Left cardiac atrium (tissue), 4 donors: ENCODE results near the gene MS4A18. TPM values are rescaled to one million over a fixed set of nuclear protein-coding genes. Genes with fewer than 3 reads are reported as not detected.
A peak's percentile ranks its signal among the peaks of the same experiment; 100 is the strongest.

Experiments used
- ATAC-seq, 2 donors: fragments of 200-7000 bp; cut with Tn5 transposase; one replicate each; pipeline ENCODE4 v1.9.1; 2020; ENCODE audit warnings: mild to moderate bottlenecking in 2 of 2, moderate library complexity in 2 of 2
- DNase-seq: peaks from one replicate; pipeline ENCODE4 v3.0.0-alpha.2; 2020
- intact Hi-C, 2 donors: fragments of 100-400 bp; cut with DNase I; formaldehyde crosslinking; loops; one replicate each; pipeline versions ENCODE4 v1.14.1 to v1.15.1; 2022 to 2023
- total RNA-seq, 2 donors: library from RNA; stranded (reverse); fragmentation: NEBNext Ultra II Directional; extraction: Animal tissue kit (Norgen Biotek cat#: 25700); gene quantifications; one replicate each; pipeline ENCODE4 v1.2.1, GENCODE V29; 2021
- donor health status: DM: no; HTN: yes; CAD: no.
- donor health status: DM: no; HTN: yes; CAD: no; lungs with severe emphysema.
- donor health status: DM: yes; HTN: yes; CAD: no.
- donor health status: Dilated cardiomyopathy.

Gene MS4A18
- total RNA-seq, 2 donors from 2014 or later: not detected

DNA sequence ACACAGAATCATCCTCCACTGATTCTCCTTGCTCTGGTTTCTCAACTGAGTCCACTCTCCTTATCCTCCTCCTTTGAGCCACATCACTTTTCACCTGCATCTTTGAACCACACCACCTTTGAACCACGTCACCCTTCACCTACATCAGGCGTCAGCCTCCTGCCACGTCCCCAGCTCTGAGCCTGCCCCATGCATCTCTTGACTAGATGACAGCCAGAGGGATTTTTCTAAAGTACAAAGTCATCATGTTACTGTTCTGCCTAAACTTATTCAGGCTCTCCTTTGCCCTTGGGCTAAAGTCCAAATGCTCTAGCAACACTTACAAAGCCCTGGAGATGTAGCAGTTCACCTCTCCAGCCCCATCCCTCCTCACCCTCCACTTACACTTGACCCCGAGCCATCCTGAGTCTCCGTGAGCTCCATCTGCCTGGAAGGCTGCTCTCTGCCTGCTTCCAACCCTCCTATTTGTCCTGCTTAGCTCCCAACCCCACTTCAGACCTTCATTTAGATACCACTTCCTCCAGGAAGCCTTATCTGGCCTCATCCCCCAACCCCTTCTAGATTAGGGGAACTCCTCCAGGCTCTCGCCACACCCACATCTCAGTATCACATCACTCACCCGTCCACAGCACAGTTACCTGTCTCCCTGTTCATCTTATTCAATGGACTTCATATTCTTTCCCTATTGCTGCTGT is 56.9 kb downstream of the MS4A18 start:
- intact Hi-C loops: no loop called here
- ATAC-seq: no peak
- DNase-seq: no peak

DNA sequence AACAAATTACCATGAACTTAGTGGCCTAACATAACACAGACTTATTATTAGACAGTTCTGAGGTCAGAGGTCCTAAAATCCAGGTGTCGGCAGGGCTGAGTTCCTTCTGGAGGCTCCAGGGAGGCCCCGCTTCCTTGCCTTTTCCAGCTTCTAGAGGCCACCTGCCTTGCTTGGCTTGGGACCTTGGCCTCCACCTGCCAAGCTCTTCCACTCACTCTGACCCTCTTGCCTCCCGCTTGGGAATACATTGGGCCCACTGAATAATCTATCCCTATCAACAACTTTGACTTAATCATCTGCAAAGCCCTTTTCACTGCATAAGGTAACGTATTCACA is 57.4 kb downstream of the MS4A18 start:
- intact Hi-C loops: no loop called here
- DNase-seq (no peak), ATAC-seq (no peak)

DNA sequence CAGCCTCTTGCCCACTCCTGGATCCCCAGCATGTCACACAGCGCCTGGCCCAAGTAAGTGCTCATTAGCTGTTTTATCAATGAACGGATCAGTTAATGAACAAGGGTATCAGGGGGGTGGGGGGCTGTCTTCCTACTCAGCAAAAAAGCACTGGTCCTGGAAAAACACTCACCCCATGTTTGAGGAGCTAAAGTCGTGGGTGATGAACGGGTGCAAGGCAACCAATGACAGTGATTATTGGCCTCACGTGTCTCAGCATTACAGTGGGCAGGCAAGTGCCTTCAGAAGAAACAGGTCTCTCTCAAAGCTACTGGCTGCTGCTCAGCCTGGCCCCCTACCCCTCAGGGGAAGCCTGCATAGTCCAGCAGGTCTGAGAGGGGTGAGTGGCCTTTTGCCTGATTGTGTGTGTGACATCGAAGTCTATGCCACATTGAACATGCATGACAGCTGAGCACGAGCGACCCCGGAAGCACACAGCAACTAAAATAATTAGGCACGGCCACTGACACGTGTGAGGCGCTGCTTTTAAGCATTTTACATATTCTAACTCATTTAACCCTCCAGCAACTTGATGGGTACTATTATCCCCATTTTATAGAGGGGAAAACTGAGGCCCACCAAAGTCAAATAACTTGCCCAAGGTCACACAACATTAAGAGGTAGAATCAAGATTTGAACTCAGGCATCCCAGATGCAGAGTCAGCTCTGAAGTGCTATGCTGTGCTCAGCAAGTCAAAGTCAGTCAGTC is 58.0 kb downstream of the MS4A18 start:
- intact Hi-C loops: no loop called here
- ATAC-seq (no peak), DNase-seq (no peak)

DNA sequence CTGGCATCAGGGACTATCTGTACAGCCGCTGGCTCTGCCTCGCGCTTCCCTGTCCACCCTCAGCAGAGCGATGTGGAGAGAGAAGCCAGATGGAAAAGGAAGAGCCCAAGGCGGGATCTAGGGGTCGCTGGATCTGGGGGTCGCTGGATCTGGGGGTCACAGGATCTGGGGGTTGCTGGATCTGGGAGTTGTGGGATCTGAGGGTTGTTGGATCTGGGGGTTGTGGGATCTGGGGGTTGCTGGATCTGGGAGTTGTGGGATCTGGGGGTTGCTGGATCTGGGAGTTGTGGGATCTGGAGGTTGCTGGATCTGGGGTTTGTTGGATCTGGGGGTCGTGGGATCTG is 58.6 kb downstream of the MS4A18 start:
- intact Hi-C loops: no loop called here
- no peak for DNase-seq
- no peak for ATAC-seq

DNA sequence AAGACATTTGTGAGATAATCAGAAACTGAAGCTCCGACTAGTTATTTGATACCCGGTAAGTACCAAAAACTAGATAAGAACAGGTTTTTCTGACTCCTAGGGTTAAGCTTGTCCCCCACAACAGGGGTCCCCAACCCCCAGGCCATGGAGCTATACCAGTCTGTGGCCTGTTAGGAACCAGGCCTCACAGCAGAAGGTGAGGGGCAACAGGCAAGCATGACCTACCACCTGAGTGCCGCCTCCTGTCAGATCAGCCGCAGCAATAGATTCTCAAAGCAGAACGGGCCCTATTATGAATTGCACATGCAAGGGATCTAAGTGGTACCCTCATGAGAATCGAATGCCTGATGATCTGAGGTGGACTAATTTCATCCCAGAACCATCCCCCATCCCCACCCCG is 59.4 kb downstream of the MS4A18 start:
- intact Hi-C loops: no loop called here
- no peak for ATAC-seq
- DNase-seq: no peak

DNA sequence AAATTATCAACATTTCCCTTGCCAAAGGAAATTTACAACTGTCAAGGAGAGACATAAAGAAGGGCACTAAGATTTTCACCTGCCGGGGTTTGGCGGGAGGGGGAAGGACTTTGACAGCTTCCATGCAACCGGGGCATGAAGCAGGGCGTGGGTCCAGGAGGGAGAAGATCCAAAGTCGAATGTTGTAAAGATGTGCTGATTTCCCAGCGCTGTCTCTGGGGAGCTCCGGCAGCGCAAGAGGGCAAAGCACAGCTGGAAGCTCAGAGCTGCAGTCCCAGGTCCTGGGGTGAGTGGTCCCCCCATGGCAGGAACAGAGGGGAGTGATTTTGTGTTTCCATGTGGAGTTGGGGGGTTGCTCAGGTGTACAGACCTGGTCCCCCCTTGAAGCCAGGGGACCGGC is 60.6 kb downstream of the MS4A18 start, which contains the start of gene MS4A10:
MS4A10 (plus strand) TSS at position 198 of the 400 bp plus-strand sequence. CDS start 5,003 bp downstream, outside the sequence.
- ATAC-seq (no peak), DNase-seq (no peak)
- intact Hi-C loops: no loop called here

DNA sequence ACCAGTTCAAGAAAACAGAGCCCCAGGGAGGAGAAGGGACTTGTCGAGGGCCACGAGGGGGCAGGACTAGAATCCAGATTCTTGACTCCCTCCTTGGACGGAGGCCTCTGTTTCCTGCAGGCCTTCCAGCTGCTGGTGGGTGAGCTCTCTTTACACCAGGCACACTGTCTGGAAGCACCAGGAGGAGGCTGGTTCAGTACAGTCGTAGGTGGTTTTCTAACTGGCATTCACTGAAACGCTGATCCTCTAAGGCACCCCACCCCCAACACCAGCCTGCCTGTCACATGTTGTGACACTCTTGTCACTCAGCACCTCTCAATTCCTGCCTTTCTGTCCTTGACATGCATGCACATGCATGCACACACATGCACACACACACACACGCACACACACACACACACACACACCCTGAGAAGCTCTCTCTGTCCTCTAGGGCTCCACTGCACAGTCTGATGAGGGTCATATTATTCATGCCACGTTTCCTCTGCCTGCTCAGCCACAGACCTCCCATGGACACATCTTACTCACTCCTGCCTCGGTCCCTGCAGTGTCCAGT is 61.4 kb downstream of the MS4A18 start:
- DNase-seq (no peak), ATAC-seq (peak in 1 of 2 donors; percentile 10)
- intact Hi-C loops: no loop called here

DNA sequence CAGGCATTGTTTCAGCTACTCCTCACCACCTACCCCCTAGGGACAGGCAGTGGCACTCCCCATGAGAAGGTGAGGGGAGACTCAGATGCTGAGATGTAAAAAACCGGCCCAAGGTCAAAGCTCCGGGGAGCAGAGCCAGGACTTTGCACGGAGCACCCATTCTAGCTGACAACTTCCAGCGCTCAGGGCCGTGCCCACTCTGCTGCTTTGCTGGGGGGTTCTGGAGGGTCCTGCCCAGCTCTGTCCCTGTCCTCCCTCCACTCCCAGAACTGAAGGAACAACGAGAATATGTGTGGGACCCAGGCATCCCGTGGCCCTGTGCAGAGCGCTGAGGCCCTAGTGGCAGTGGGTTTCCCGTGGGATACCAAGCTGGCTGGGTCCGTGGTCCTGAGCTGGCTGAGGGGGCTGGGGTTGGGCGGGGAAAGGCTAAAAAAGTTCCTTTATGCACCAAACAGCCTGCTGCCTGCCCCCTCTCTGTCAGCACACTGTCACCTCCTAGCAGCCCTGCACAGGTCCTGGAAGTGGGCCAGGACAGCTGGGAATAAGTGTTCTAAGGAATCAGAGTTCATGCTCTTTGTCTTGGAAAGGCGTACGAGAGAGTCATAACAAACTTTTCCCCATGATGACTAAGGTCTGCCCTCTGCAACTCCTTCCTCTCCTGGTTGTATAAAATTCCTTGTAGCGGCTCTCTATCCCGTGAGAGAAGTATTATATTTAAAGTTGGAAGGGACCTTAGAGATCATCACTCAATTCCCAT is 62.5 kb downstream of the MS4A18 start:
- DNase-seq: peak; percentile 82
- intact Hi-C loops: no loop called here
- peak; percentile 70 to 83 for ATAC-seq

DNA sequence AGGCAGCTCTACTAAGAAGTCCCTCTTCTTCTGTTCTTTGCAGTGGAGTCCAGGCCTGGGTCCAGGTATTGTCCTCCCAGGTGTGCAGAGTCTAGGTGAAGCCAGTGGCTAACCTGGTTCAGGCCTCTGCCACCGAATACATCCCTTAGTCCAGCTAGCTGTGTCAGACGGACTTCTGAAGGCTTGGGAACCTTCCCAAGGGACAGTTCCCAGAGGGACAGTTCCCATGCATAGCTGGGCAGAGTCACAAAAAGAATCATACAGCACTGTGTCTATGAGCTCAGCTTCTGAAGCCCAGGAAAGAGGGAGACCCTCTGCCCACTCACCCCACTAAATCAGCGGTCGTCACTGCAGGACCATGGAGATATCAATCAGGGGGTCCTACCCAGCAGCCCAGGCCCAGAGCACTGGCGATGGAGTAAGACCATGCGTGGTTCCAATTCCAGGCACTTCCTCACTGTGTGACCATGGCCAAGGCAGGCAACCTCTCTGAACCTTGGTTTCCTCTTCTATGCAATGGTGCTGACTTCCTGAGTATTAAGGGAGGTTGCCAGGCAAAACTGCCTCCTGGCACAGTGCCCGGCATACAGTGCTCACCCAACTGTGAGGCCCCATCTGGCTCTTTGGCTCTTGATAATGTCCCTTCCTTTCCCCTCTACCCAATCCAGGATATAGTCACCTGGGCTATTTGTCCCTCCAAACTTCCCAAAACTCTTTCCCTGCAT is 64.0 kb downstream of the MS4A18 start:
- intact Hi-C loops: no loop called here
- ATAC-seq (no peak), DNase-seq (peak; percentile 37)

DNA sequence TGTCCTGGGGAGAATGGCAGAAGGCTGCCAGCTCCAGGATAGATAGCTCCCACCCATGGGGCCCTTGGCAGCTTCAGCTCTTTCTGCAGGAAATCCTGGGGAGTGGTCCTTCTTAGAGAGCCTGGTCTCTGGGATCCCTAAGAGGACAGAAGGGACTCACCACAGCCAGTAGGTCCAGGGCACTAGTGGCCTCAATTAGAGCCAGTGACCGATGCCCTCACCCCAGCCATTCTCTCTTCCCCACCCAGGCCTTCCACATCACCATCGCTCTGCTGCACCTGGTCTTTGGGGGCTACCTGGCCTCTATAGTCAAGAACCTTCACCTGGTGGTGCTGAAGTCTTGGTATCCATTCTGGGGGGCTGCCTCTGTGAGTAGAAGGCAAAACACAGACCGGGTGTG is 66.2 kb downstream of the MS4A18 start:
- intact Hi-C loops: no loop called here
- DNase-seq: no peak

DNA sequence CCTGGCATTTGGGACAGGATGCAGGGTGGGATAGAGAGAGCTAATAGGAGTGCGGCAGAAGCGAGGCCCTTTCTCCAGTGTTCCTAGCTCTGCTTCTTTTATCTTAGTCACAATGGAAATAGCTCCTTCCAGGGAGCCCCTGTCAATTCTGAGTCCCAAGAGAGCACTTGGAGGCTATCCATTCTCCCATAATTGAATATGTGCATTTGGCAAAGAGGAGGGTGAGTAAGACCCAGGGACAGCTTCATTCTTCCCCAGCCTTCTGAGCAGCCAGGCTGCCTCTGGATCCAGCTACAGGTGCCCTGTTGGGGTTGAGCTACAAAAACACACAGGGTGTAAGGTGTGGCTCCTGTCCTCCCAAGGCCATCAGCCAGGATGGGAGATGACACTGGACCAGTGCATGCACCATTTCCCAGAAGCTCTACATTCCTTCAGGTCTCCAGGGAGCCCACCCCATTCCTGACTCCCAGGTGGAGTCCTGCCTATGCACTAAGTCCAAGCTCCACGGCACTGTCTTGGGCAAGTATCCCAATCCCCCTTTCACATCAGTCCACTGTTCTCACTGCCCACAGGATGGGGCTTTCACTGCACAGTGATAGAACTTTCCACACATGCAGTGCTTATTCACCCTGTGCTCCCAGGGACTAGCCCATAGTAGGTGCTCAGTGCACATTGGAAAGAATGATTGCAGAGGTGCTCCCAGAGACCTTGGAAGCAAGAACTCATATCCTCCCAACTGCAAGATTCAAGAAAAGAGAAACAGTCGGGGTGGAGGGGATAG is 66.8 kb downstream of the MS4A18 start:
- intact Hi-C loops: no loop called here
- DNase-seq: no peak
- no peak for ATAC-seq

More for the DNA sequence above, 66.2 kb downstream of the MS4A18 start:
- ATAC-seq: no peak

DNA sequence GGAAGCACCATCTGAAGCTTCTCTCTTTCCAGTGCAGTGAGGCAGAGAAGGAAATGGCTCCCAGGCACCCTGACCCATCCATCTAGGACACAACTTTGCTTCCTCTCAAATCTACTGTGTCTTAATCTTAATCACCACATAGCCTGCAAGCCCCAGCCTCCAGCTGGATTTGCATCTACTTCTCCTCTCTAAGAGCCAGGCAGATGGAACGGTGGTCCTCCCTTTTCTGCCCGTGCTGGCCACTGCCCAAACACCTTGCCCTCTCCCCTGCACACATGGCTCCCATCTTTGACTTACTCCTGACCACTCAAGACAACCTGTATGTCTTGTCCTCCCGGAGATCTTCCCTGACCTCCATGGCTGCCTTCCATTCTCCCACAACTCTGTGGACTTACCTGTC is 68.0 kb downstream of the MS4A18 start:
- intact Hi-C loops: no loop called here
- no peak for DNase-seq

More for the DNA sequence above, 68.0 kb downstream of the MS4A18 start:
- no peak for ATAC-seq

Other genes with a start within 250 kb of the MS4A18 start
- not detected for gene MS4A12, start 231.9 kb upstream of the MS4A18 start, total RNA-seq
- gene MS4A13, start 209.3 kb upstream of the MS4A18 start, total RNA-seq: not detected
- not detected for gene MS4A8, start 25.1 kb upstream of the MS4A18 start, total RNA-seq
- not detected for gene MS4A15, start 32.1 kb downstream of the MS4A18 start, total RNA-seq
- gene MS4A10, start 60.6 kb downstream of the MS4A18 start, total RNA-seq: not detected
- 10 to 100 TPM in 1 of 2 donors, 1 to 10 TPM in 1; 8.7 to 19.2 TPM for gene CCDC86, start 117.4 kb downstream of the MS4A18 start, total RNA-seq
- gene PTGDR2, start 131.2 kb downstream of the MS4A18 start, total RNA-seq: under 1 TPM in 1 of 2 donors, not detected in 1; 0.27 TPM
- not detected for gene ZP1, start 142.8 kb downstream of the MS4A18 start, total RNA-seq
- gene PRPF19, start 181.9 kb downstream of the MS4A18 start, total RNA-seq: 10 to 100 TPM; 40.3 to 42.3 TPM
- 100 to 1,000 TPM in 1 of 2 donors, 10 to 100 TPM in 1; 98.1 to 109 TPM for gene TMEM109, start 189.4 kb downstream of the MS4A18 start, total RNA-seq
- 1 to 10 TPM; 5.1 to 9.7 TPM for gene TMEM132A, start 199.7 kb downstream of the MS4A18 start, total RNA-seq
- gene SLC15A3, start 227.5 kb downstream of the MS4A18 start, total RNA-seq: 10 to 100 TPM; 24.8 to 30.6 TPM
- 1 to 10 TPM in 1 of 2 donors, under 1 TPM in 1; 0.65 to 1.2 TPM for gene CD6, start 247.0 kb downstream of the MS4A18 start, total RNA-seq